HCT116 (cell line): ENCODE measurements around the gene RNPEPL1. TPM values are rescaled to one million over a fixed set of nuclear protein-coding genes. Genes with fewer than 3 reads are reported as not detected.

Experiments used
- ATAC-seq: fragments of 200-7000 bp; cut with Tn5 transposase; 2 replicates; pipeline ENCODE4 v1.9.1; 2020; ENCODE audit warnings: mild to moderate bottlenecking, moderate library complexity
- BruUV-seq: library from RNA; stranded (reverse); fragments of 400-500 nt; replicated peaks from 2 replicates; lab custom pipeline; 2021; lab: Mats Ljungman, UMichigan
- CTCF ChIA-PET: fragments of 300-600 bp; sonication (Branson Sonifier 250); formaldehyde crosslinking; loops from one replicate; lab custom pipeline; 2021; ENCODE audit warnings: antibody characterized with exemption; lab: Charles Lee
- POLR2A ChIA-PET: fragments of 300-600, 350-600 bp; sonication (Branson Sonifier 250); formaldehyde crosslinking; loops from one replicate; lab custom pipeline; 2021; ENCODE audit warnings: antibody characterized with exemption; lab: Charles Lee
- RAD21 ChIA-PET, 2 experiments: fragments of 300-600 bp; sonication (Branson Sonifier 250); formaldehyde crosslinking; loops; one replicate each; lab custom pipeline; 2023; ENCODE audit warnings: low total read pairs in 2 of 2; ENCODE audit not compliant: uncharacterized antibody in 2 of 2, unreplicated experiment in 2 of 2, low non-redundant PET in 1 of 2; lab: Charles Lee
- DNase-seq: peaks from one replicate; pipeline ENCODE4 v3.0.0-alpha.2; 2010; ENCODE audit warnings: low read depth, low spot score
- H2AFZ ChIP-seq: fragments of 200-600 bp; shearing (Covaris generic), sonication (generic); 2 replicates; pipeline ENCODE4 v1.6.1; 2017; ENCODE audit warnings: low read depth, mixed run types, mixed read lengths, antibody characterized with exemption, low read length; ENCODE audit not compliant: poor library complexity, severe bottlenecking
- H3K27ac ChIP-seq: 2 replicates; pipeline ENCODE4 v1.5.1; 2012; ENCODE audit warnings: low read depth, low read length
- H3K27me3 ChIP-seq: fragments of 200-600 bp; sonication (generic); 2 replicates; pipeline ENCODE4 v1.6.1; 2016; ENCODE audit warnings: mixed run types, low read length, mixed read lengths; ENCODE audit not compliant: insufficient read depth
- H3K36me3 ChIP-seq, 2 experiments: fragments of 200-500 bp in 1 of 2; fragments of 200-600 bp in 1 of 2; sonication (Bioruptor generic) in 1 of 2; sonication (generic) in 1 of 2; 2 replicates each; pipeline versions ENCODE4 v1.5.1 to v1.6.1; 2014 to 2016; ENCODE audit warnings: low read length in 2 of 2, inconsistent platforms in 1 of 2, mixed read lengths in 1 of 2, mixed run types in 1 of 2; ENCODE audit not compliant: insufficient read depth in 2 of 2, control insufficient read depth in 1 of 2
- H3K4me1 ChIP-seq, 2 experiments: fragments of 200-600 bp in 1 of 2; sonication (generic) in 1 of 2; 2 replicates each; pipeline versions ENCODE4 v1.5.1 to v1.6.1; 2012 to 2017; ENCODE audit warnings: low read length in 2 of 2, inconsistent platforms in 1 of 2, mild to moderate bottlenecking in 1 of 2, mixed read lengths in 1 of 2, mixed run types in 1 of 2, moderate library complexity in 1 of 2; ENCODE audit not compliant: insufficient read depth in 2 of 2, control insufficient read depth in 1 of 2
- H3K4me2 ChIP-seq: fragments of 200-600 bp; sonication (generic); 2 replicates; pipeline ENCODE4 v1.6.1; 2017; ENCODE audit warnings: mixed run types, low read length, mixed read lengths
- H3K4me3 ChIP-seq, 2 experiments: fragments of 200-600 bp in 1 of 2; sonication (generic) in 1 of 2; replicated peaks in 1 of 2; 2 replicates each; pipeline ENCODE4 v1.5.1; 2011 to 2016; ENCODE audit warnings: low read length in 2 of 2, control low read depth in 1 of 2, low read depth in 1 of 2, mild to moderate bottlenecking in 1 of 2, mixed read lengths in 1 of 2, mixed run types in 1 of 2
- H3K79me2 ChIP-seq: fragments of 200-600 bp; sonication (generic); 2 replicates; pipeline ENCODE4 v1.6.1; 2017; ENCODE audit warnings: mild to moderate bottlenecking, mixed run types, low read length, moderate library complexity, mixed read lengths; ENCODE audit not compliant: insufficient read depth
- H3K9ac ChIP-seq: fragments of 200-600 bp; sonication (generic); 2 replicates; pipeline ENCODE4 v1.6.1; 2016; ENCODE audit warnings: low read length, mixed read lengths
- H3K9me2 ChIP-seq: fragments of 200-600 bp; sonication (generic), shearing (Covaris generic); 2 replicates; pipeline ENCODE4 v1.6.1; 2017; ENCODE audit warnings: mixed run types, mild to moderate bottlenecking, moderate library complexity; ENCODE audit not compliant: insufficient read depth
- H3K9me3 ChIP-seq, 2 experiments: fragments of 200-500 bp in 1 of 2; fragments of 200-600 bp in 1 of 2; sonication (Bioruptor generic) in 1 of 2; sonication (generic) in 1 of 2; 2 replicates each; pipeline ENCODE4 v1.6.1; 2014 to 2017; ENCODE audit warnings: low read length in 2 of 2, mixed read lengths in 2 of 2, inconsistent platforms in 1 of 2, low read depth in 1 of 2, mild to moderate bottlenecking in 1 of 2, mixed run types in 1 of 2, moderate library complexity in 1 of 2; ENCODE audit not compliant: control insufficient read depth in 1 of 2, insufficient read depth in 1 of 2
- H4K20me1 ChIP-seq: fragments of 200-600 bp; sonication (generic), shearing (Covaris generic); 2 replicates; pipeline ENCODE4 v1.6.1; 2017; ENCODE audit warnings: mixed run types, mild to moderate bottlenecking, moderate library complexity; ENCODE audit not compliant: insufficient read depth
- ELF1 ChIP-seq: IDR thresholded peaks from 2 replicates; pipeline ENCODE4 v1.6.1; 2012; ENCODE audit warnings: low read depth, borderline replicate concordance
- EZH2 ChIP-seq: fragments of 200-600 bp; sonication (generic); IDR thresholded peaks from 2 replicates; pipeline ENCODE4 v1.6.1; 2017; ENCODE audit warnings: antibody characterized with exemption, mixed run types
- EZH2phosphoT487 ChIP-seq: fragments of 200-600 bp; IDR thresholded peaks from 2 replicates; pipeline ENCODE4 v1.6.1; 2018; ENCODE audit warnings: antibody characterized with exemption, borderline replicate concordance
- POLR2A ChIP-seq: IDR thresholded peaks from 2 replicates; pipeline ENCODE4 v1.7.0; 2011; ENCODE audit warnings: borderline replicate concordance; ENCODE audit not compliant: insufficient read depth, insufficient read length; ENCODE audit errors: extremely low read depth
- POLR2AphosphoS5 ChIP-seq: IDR thresholded peaks from 2 replicates; pipeline ENCODE4 v1.6.1; 2011; ENCODE audit warnings: mild to moderate bottlenecking, low read depth, low read length, moderate library complexity
- RAD21 ChIP-seq: IDR thresholded peaks from 2 replicates; pipeline ENCODE4 v1.6.1; 2012; ENCODE audit warnings: low read depth, mild to moderate bottlenecking
- SIN3A ChIP-seq: IDR thresholded peaks from 2 replicates; pipeline ENCODE4 v1.6.1; 2012; ENCODE audit warnings: low read depth
- SRF ChIP-seq: IDR thresholded peaks from 2 replicates; pipeline ENCODE4 v1.6.1; 2012; ENCODE audit warnings: low read depth
- ZNF274 ChIP-seq: fragments of 200-500 bp; sonication (Bioruptor generic); IDR thresholded peaks from 2 replicates; pipeline ENCODE4 v1.6.1; 2014; ENCODE audit warnings: mild to moderate bottlenecking, low read depth, low read length, inconsistent platforms
- intact Hi-C: fragments of 100-400 bp; cut with micrococcal nuclease; formaldehyde crosslinking; loops from 2 replicates; pipeline ENCODE4 v1.10.0; 2022
- total RNA-seq: library from RNA; stranded (reverse); gene quantifications from one replicate; pipeline ENCODE4 v1.2.1, GENCODE V29; 2021; ENCODE audit not compliant: unreplicated experiment
- TF ChIP-seq, protein P1 (sequence below): IDR thresholded peaks from 2 replicates; pipeline ENCODE4 v1.6.1; 2012

RNPEPL1 gene
- total RNA-seq, 1 experiment from 2014 or later: 49.7 TPM

DNA sequence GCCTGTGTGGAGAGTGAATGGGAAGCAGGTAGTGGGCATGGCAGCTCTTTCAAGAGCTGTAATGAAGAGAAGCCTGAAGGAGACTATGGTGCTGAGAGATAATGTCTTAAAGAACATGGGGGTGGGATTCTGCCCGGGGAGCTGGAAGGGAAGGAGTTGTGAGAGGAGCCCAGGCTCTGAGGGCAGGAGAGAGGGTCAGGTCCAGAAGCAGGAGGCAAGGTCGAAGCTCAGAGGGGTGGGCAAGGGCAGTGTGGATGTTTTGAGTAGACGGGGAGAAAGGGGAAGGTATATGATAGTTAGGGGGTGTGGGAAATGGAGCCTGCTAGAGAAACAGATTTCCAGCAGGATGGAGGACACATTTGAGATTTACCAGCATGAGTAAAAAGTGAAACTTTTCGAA, 20.4 kb downstream of the RNPEPL1 start:
- DNase-seq (no peak), ATAC-seq (no peak)
- no peaks in the 10 kb centered on the region for H4K20me1 ChIP-seq
- peaks cover 21 to 29% of the 10 kb centered on the region in 2 experiments for H3K4me1 ChIP-seq
- BruUV-seq: no TSS peak
- H3K79me2 ChIP-seq: peaks cover 57% of the 10 kb centered on the region
- no peak overlapping the region for H3K4me3 ChIP-seq
- ChIA-PET RAD21 (no interaction called here), CTCF (interaction anchor here (0.9 kb wide), 1 partner anchor 9 kb away, joined by 3 read pairs; no protein-coding TSS in a partner anchor), POLR2A (no interaction called here)
- no peak overlapping the region for H3K9ac ChIP-seq
- no peaks in the 10 kb centered on the region for H3K9me3 ChIP-seq
- H2AFZ ChIP-seq: no peak overlapping the region
- H3K27me3 ChIP-seq: no peaks in the 10 kb centered on the region
- H3K4me2 ChIP-seq: no peak overlapping the region
- H3K9me2 ChIP-seq: no peaks in the 10 kb centered on the region
- intact Hi-C loops: no loop called here
- peaks cover 3 to 9% of the 10 kb centered on the region in 2 experiments; a peak in 3 of 4 replicates for H3K36me3 ChIP-seq
- H3K27ac ChIP-seq: no peak overlapping the region
- no peak for TF ChIP-seq ELF1
- no peak for TF ChIP-seq POLR2A
- no peak for TF ChIP-seq SIN3A
- TF ChIP-seq POLR2AphosphoS5: no peak

DNA sequence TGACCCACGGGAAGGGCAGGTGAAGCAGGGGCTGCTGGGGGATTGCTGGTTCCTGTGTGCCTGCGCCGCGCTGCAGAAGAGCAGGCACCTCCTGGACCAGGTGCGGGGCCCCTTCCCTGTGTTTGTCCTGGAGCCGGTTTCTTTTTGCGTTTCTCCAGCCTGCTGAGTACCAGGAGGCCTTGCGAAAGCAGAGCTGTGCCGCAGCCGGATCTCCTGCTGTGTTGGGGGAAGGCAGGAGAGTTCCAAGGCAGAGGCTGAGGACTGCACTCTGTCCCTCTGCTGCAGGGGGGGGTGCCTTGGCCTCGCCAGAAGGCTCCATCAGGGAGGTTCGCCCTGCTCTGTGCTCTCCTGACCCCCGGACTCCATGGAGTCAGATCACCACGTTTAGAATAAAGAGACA, 21.1 kb downstream of the RNPEPL1 start:
- POLR2A ChIA-PET: interaction anchor here (0.6 kb wide), 1 partner anchor 356 kb away, joined by 6 read pairs; no protein-coding TSS in a partner anchor
- no TSS peak for BruUV-seq
- intact Hi-C loops: no loop called here
- CTCF ChIA-PET: interaction anchor here (0.9 kb wide), 1 partner anchor 9 kb away, joined by 3 read pairs; no protein-coding TSS in a partner anchor
- DNase-seq: no peak
- Histone ChIP-seq H4K20me1 (no peaks in the 10 kb centered on the region), H3K79me2 (peaks cover 50% of the 10 kb centered on the region), H2AFZ (no peak overlapping the region), H3K9ac (no peak overlapping the region), H3K4me3 (no peak overlapping the region), H3K9me2 (no peaks in the 10 kb centered on the region), H3K9me3 (no peaks in the 10 kb centered on the region), H3K4me2 (no peak overlapping the region), H3K4me1 (peaks cover 20 to 27% of the 10 kb centered on the region in 2 experiments), H3K27ac (no peak overlapping the region), H3K36me3 (peaks cover 3 to 9% of the 10 kb centered on the region in 2 experiments; a peak in 3 of 4 replicates), H3K27me3 (no peaks in the 10 kb centered on the region)
- no peak for ATAC-seq
- TF ChIP-seq RAD21: no peak
- TF ChIP-seq EZH2phosphoT487: no peak
- TF ChIP-seq, protein P1, sequence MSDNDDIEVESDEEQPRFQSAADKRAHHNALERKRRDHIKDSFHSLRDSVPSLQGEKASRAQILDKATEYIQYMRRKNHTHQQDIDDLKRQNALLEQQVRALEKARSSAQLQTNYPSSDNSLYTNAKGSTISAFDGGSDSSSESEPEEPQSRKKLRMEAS: no peak
- no peak for TF ChIP-seq EZH2
- TF ChIP-seq SRF: no peak
- TF ChIP-seq ZNF274: no peak
- no peak for TF ChIP-seq POLR2A
- RAD21 ChIA-PET: no interaction called here
